HG03108 (cell line): Measurements from ENCODE around the gene FCHSD2.
"Not testable (repeated sequence)": the region's sequence is repeated elsewhere in the genome, so short reads cannot be mapped to it uniquely, and the experiment has no call there.

Experiments
- ATAC-seq: cut with Tn5 transposase; IDR thresholded peaks from one replicate; pipeline ENCODE4 v1.9.1; 2021; ENCODE audit warnings: moderate library complexity; ENCODE audit not compliant: unreplicated experiment

Gene FCHSD2

DNA sequence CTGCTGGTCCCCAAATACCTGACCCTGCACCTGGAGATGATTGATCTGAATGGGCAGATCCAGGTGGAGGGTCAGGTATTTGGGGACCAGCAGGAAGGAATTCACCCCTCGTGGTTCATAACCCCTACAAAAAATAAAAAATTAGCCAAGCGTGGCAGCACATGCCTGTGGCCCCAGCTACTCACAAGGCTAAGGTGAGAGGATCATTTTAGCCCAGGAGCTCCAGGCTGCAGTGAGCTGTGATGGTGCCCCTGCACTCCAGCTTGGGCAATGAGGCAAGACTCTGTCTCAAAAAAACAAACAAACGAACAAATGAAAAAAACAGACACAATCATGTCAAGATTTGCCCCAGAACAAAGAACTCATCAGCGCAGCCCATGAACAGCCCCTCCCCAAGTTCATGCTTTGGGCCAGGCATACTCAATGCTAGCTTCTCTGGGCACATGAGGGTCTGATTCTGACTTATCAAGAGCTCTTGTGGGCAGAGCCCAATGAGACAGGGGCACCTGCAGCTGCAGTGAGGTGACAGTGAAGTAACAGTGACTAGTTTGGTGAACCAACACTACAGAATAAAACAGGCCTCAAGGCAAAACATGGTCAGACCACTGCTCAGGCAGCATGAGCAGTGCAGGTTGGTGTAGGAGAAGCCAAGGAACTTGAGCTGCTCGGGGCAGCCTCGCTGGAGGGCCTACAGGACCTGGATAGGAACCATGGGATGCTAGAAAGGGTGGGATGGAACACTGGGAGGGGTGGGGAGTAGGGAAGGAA is 10.2 kb upstream of the FCHSD2 start:
- ATAC-seq = no peak

- ATAC-seq = no peak
These were observed 9.3 kb upstream of the FCHSD2 start for GRCh38 chr11:73151416-73151815.

DNA sequence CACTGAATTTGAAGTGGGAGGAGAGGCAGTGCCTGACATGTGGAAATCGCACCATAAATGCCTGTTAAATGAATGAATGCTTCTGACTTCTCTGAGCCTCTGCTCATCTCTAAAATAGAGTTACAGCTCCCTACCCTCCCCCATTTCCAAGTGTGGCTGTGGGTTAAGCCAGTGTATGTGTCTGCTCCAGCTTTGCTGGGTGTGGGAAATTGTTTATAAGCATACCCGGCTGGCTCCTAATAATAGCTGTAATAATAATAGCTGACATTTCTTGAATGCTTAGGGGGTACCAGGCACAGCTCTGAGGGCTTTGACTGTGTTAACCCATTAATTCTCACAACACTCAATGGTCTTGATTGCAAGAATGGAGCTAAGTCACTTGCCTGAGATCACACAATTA is 7.0 kb upstream of the FCHSD2 start:
- no peak for ATAC-seq

GRCh38 chr11:73147771-73148681 is 5.9 kb upstream of the FCHSD2 start:
- no peak for ATAC-seq

GRCh38 chr11:73145986-73146575 is 4.0 kb upstream of the FCHSD2 start:
- ATAC-seq = no peak

- ATAC-seq = no peak
These were observed 1.2 kb upstream of the FCHSD2 start for GRCh38 chr11:73143126-73143838.

- no peak for ATAC-seq
These were observed 600 bp downstream of the FCHSD2 start for GRCh38 chr11:73141309-73142127.

DNA sequence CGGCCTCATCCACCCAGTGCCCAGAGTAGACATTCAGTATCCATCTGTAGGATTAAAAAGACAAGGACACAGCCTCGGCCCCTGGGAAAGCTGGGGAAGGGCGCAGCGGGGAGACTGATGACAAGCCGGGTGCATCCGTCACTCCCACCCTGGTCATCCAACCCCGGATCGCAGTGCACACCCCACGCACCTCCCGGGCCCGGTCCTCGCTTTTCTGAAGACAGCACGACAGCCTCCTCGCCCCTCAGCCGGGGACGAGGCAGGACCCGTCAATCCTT is 1.1 kb downstream of the FCHSD2 start:
- ATAC-seq = no peak

DNA sequence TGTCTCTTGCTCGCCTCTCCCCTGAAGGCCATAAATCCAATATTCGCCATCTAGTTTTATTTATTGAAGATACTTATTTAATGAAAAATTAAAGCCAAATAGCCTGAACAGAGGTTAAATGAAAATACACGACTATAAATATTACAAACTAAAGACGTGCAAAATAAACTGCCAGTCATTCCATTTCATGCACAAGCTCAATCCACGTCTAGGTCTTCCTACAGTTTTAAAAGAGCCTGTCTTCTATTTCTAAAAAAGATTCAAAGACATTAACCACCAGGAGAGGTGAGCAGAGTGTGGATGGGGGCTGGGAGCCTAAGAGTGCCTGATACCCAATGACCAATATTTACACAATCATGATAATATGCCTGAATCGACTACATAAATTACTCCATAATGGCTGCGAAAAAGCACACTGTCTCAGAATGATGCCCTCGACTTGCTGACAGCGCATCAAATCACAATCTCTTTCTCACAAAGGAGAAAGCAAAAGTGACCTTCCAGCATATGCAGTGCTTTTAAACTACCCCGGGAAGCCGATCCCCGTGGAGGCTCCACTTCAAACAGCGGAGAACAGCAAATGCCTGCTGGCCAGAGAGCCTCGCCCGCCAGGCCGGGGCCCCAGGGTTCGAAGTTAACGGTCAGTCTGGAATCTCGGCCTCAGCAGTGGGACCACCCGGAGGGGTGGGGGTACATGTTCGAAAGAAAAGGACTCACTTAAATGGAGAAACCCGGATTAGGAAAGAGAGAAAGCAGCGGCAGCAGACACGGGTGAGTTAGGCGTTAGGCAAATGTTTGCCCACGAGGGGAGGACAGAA is 1.7 kb downstream of the FCHSD2 start:
- no peak for ATAC-seq

DNA sequence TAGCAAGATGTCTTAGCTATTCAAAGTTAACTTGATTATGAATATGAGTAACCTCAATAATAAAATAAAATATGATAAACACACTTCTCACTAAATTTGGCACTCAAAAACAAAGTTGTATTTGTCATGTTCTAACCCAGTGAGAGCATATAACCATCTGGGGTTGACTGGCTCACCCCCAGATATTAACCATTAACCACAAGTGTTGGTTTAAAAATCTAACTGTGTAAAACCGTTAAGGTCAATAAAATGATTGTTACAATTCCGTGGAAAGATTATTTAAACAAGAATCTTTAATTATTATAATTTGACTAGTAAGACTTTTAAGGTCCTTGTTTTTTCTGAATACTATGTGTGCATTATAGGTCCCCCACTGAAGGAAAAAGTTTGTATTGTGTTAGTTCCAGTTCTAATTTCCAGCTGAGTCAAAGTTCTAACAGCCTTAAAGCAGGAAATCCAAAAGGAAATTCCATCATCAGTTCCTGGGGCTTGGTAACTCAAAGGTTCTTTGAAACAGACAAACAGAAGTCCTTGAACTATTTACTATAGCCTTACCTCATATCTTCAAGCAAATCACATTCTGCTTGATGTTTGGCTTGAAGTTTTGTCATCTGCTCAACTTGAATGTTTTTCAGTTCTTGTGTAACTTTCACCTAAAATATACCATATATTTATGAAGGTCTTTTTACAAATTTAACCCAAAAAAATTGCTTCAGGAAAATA is 2.5 kb downstream of the FCHSD2 start:
- no peak for ATAC-seq

DNA sequence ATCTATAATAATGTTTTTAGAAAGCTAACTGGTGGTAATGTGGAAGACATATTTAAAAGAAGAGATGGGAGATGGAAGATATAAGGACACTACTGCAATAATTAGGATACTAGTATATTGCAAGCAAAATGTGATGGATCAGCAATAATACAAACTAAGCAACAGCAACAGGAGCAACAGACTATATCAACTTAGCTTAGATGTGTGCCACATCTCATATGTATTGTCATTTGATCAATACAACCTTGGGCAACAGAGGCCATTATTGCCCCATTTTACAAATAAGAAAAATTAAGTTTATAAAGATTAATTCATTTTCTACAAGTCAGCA is 4.2 kb downstream of the FCHSD2 start:
- ATAC-seq = no peak

DNA sequence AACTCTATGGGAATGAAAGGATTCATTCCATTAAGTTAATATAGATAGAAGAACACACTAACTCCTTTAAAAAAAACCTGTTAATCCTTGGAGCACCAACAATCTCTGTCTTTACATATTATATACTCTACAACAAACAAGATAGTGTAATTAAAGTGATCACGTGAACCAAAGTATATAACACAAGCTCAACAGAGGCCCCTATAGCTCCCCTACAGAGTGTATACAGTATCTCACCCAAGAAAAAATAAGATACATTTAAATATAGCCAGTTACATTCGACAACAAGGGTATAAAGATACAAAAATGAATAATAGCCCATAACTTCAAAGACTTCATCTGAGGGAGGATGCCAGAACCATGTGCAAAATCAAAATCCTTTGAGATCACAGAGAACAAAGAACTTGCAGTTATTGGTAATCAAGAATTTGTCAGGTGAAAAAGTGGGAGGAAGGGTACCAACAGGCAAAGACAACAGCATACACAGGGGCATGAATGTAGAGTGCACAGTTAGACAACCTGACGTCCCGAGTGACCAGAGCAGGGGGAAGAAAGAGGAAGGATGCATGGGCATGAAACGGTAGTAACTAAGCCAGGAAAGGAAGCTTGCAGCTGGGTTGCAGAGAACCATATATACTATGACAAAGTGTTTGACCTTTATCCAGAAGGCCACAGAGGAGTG is 4.7 kb downstream of the FCHSD2 start:
- no peak for ATAC-seq

DNA sequence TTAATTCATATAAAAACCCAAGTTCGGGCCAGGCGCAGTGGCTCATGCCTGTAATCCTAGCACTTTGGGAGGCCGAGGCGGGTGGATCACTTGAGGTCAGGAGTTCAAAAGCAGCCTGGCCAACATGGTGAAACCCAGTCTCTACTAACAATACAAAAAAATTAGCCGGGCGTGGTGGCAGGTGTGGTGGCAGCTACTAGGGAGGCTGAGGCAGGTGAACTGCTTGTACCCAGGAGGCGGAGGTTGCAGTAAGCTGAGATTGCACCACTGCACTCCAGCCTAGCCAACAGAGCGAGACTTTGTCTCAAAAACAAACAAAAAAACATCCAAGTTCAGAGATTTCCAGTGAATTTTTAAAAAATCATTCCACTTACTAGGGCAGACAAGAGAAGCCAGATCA is 5.4 kb downstream of the FCHSD2 start:
- not testable (repeated sequence) for ATAC-seq

DNA sequence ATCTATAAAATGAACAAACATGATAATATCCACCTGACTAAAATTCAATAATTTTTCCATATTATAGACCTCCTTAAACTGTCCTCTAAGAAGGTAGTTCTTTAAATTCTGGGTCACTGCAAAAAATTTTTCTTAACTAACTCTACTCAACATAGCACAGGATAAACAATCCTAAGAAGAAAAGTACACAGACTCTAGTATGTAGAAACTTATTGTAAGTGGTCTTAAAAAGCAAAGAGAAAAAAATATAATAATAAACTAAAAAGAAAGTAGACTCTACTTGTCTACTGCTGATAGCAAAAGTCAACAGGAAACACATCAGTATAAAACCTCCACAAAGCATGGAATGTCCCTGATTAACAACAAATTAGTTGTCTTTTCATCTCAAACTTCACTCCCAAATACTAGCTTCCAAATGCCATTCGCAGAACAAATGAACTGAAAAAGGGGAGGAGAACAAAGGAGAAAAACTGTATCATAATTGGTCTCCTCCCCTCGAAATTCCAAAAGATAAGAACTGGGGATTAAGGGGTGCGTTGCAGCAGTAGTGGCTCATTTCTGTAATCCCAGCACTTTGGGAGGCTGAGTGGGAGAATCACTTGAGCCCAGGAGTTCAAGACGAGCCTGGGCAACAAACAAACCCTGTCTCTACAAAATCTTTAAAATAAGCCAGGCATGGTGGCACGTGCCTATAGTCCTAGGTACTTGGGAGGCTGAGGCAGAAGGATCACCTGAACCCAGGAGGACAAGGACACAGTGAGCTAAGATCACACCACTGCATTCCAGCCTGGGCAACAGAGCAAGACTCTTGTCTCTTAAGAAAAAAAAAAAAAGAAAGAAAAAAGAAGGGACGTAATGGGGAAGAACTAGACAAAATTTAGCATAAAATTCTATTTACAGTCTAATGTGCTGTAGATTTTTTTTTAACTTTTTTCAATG is 6.5 kb downstream of the FCHSD2 start:
- no peak for ATAC-seq

DNA sequence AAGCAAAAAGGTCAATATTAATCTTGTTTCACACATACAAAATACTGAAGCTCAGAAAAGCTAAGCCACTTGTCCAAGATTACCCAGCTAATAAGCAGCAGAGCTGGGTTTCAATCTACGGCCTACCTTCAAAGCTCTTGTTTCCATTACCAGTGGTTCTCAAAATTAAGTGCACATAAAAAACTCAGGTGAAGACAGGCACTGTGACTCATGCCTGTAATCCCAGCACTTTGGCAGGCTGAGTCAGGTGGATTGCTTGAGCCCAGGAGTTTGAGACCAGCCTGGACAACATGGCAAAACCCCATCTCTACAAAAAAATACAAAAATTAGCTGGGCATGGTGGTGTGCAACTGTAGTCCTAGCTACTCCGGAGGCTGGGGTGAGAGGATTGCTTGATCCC is 9.8 kb downstream of the FCHSD2 start:
- ATAC-seq = not testable (repeated sequence)

DNA sequence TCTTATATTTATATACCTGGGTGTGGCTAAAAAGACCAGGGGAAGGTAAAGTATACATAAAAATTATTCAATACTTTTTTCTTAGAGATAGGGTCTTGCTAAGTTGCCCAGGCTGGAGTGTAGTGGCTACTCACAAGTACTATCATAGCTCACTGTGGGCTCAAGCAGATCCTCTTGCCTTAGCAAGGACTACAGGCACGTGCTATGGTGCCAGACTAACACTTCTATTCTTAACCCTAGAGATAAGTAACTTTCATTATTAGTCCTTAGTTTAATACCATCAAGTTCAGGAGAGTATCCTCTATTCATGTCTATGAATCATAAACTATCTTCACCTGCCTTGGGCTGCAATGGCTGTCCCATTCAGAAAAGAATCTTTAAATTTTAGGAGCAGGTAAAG is 11.9 kb downstream of the FCHSD2 start:
- ATAC-seq = no peak

DNA sequence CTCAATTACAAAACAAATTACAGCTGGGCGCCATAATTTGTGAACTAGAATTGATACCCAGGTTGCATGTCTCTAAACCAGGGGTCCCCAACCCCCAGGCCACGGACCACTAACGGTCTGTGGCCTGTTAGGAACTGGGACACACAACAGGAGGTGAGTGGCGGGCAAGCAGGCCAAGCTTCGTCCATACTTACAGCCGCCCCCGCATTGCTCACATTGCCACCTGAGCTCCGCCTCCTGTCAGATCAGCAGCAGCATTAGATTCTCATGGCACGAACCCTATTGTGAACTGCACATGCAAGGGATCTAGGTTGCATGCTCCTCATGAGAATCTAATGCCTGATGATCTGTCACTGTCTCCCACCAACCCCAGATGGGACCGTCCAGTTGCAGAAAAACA is 12.9 kb downstream of the FCHSD2 start:
- ATAC-seq = no peak
